ENCODE measurements around the gene CELF1.

Gene CELF1

DNA sequence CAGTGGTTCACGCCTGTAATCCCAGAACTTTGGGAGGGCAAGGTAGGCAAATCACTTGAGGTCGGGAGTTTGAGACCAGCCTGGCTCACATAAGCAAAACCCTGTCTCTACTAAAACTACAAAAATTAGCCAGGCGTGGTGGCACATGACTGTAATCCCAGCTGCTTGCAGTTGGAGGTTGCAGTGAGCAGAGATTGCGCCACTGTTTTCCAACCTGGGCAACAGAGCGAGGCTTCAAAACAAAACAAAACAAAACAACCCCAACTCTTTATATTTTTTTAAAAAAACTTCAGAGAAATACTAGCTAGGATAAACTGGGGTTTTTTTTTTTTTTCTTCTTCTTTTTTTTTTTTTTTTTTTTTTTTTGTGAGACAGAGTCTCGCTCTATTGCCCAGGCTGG, 72.2 kb downstream of the CELF1 start:
- peak; percentile 37 for DNase-seq (ENCODE audit: low read depth)

DNA sequence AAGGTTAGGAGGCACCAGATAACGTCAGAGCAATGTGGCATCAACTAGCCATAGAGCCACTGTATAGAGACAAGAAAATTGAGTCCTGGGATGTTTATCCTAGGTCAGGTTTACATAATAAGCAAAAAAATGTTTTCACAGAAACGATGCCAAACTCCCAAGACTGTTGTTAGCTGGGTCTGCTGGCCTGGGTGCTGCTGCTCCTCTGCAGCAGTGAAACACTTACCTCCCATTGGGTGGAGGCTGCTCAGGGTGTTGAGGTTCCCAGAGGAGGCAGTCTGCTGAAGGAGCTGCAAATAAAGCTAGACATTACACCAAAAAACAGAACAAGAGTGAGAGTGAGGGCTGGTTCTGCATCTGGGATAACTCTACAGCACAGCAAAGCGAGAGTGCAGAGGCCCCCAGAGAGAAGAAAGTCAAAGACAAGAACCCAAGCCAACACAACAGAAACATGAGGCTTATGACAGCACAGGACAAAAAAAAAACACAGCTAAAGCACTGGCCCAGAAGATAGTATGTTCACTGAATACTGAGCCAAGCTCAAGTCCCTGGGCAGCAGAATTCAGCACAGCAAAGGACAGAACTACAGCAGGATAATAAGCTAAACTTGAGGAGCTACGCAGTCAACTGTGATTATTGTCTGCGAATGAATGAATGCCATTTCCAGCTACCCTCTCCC, 74.1 kb downstream of the CELF1 start:
- DNase-seq (ENCODE audit: low read depth) = no peak

DNA sequence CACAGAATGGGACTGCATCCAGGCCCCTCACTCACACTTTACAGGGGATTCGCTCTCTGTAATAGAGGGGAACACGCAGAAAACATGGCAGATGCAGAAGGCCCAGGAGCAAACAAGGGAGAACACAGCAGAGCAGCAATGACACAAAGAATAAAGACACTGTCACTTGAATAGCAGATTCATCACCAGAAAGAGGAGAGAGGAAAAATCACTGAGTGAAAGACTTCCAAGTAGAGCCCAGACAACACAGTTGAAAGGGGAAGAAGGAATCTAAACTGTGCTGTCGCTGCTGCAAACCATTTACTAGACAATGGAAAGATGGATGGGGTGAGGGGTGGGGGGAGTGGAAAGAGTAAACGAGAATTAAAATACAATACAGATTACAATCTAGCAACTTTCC, 75.2 kb downstream of the CELF1 start:
- no peak for DNase-seq (ENCODE audit: low read depth)

DNA sequence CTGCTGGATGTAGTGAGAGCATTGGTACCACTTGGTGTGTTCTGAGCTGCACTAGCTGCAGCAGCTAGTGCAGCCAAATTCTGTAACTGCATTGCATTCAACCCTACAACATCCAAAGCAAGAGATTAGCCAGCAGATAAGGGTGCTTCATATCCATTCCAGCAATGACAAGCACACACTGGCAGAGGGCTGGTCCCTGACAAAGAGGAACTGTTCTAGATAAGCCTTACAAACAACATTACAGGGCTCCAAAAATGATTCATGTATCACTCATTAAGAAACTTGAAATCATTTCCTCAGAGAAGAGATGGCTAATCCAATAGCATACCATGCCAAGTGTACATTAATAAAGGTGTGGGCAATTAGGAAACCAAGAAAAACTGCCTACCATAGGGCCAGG, 75.6 kb downstream of the CELF1 start:
- no peak for DNase-seq (ENCODE audit: low read depth)

DNA sequence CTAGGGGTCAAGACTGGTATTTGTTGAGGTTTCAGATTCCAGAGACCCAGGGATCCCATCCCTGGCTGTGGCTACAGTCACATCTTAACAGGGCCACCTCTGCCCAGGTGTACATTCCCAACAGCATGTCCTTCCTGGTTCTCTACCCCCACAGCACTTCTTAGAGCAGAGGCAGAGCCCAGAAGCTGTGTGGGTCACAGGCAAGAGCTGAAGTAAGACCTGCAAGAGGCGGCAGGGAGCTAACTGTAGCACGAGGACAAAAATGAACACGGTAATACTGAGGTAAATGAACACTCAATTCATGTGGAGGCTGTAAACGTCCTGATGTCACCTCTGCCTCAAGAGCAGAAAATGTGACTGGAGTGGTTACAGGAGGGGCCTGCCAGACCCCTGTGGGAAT, 82.3 kb downstream of the CELF1 start:
- DNase-seq (ENCODE audit: low read depth) = no peak

DNA sequence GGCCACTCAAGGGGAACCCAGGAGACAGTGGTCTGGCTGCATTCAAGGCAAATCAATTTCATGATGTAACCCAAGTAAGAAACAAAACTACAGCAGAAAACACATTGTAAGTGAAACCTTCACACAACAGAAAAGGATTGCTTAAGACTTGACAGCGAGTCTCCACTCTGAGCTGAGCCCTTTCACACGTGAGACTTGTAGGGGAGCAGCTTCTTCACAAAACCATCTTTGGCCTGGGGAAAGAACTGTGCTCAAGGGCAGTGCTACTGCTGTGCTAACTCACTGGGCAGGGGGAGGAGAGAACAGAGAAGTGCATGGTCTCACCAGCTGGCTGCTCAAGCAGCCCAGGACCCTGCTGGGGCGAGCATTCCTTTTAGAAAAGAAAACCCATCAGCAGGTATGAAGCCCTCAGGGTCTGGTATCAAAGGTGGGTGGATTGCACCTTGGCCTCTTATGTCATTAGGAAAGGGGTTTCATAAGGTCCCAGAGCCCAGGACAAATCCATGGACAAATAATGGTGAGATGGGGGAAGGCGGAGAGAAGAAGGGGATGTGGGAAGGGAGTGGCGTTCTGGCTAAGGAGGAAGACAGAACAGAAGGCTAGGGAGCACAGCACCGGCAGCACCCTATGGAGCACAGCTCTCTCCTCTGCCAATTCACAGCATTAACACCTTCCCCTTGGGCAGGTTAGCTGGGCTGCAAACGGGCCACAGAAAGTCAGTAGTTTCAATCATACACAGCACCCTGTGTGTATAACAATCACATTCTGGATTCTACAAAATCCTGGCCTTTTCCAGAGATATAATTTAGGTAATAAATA, 83.4 kb downstream of the CELF1 start:
- DNase-seq (ENCODE audit: low read depth) = peak; percentile 76

DNA sequence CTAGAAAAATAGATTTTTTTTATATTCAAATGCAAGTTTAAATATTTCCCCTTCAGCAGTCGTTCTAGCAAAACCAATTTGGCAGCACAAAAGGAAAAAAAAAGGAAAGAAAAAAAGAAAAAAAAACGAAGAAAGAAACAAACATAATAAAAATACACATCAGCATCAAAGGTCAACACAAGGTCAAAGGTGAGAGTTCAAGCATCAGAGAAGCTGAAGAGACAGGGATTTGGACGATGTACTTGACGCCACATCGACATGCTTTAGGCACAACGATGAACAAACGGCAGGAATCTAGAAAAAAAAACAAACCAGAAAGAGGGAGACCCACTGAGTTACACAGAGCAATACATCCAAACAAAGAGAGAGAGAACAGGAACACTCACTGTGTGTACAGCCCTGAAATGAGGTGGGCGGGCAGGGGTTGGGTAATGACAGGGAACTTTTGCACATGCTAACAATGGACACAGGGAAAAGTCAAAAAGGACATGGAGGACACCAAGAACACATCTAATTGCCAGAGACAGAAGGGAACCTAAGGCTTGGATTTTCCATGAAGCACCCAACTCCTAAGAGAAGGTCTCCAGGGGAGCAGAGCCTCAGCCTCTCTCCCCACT, 84.2 kb downstream of the CELF1 start:
- no peak for DNase-seq (ENCODE audit: low read depth)

DNA sequence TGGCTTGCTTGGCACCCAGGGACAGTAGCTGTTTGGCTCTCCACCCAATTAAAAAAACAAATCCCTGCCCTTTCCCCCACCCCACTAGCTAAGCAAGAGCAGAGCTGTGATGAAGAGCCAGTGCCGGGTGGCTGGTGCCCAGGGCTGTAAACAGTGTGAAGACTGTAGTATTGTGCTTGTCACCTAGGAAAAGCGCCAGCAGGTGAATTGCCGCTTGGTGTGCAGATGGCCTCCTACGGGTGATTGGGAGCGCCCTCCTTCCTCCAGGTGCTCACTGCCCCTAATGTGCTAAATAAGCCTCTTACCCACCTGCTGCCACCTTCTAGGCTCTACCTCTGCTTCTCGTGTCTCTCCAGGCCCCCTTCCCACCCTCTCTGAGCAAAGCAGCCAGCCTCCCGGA, 85.6 kb downstream of the CELF1 start:
- DNase-seq (ENCODE audit: low read depth) = no peak

DNA sequence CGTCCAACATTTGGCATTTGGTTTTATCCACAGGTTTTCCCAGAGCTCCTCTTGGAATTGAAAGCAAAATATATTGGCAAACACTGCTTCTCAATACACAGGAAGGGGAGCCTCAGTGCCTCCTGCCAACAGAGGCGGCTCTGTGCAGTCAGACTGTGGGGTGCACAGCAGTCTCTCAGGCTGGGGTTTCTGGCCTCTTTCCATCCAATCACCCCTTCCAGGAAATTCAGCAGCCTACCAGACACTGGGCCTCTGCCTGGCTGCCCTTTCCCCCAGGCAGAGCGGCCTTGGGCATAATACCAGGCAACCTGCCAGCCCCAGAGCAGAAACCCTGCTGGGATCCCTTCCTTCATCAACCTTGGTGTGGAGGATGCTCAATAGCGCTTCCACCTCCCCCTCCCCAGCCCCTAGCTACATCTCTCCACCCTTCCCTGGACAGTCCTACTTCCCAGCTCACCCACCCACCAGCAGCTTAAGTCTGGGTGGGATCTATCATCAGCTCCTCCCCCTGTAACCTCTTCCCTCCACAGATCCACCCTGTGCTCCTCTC, 86.2 kb downstream of the CELF1 start:
- peak; percentile 45 for DNase-seq (ENCODE audit: low read depth)

DNA sequence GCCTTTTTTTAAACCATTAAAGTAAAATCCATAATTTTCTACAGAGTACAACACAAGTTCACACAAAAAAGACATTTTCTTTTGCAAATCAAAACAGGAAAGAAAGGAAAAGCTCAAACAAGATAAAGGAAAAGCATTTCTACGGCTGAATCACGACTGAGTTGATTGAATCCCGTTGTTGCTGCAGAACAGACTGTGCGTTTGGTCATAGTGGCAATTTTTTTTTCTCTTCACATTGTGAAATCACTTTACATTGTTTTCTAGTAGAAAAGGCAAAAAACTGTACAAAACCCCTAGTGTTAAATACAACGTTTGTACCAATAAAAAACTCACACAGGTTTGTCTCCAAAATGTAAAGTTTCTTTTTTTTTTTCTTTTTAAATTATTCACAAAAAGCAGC, 86.7 kb downstream of the CELF1 start:
- peak; percentile 52 for DNase-seq (ENCODE audit: low read depth)

DNA sequence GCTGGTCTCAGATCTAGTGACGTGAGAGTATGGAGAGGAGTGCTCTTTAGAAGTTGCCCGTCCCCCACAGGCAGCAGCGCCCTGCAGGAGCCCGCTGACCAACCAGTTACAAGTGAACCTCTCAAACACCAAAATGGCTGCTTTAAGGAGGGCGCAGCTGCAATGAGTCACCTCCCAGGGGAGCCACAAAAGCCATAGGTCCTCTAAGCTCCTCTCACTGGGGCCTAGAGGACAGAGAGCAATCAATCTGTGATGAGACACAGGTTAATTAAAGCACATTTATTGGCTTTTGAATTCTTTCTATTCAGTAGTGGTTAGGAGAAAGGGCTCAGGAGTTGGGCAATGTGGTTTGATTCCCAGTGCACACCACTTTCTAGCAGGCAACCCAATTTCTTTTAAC, 88.4 kb downstream of the CELF1 start:
- no peak for DNase-seq (ENCODE audit: low read depth)

DNA sequence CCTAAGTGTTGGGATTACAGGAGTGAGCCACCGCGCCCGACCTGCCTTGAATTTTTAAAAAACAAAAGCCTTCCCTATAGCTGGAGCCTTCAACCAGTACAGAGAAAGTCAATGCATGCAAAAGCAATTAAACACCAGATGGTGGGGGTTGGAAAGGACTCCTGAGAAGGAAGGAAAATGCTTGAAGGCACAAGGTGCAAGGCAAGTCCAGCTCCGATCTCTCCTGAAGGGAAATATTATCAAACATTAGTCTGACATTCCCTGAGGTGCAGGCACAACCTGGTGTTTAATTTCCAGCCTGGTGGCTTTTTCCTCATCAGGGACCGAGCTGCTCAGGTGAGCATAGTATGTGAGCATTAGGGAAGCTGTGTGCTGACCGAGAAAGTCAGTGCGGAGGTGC, 91.1 kb downstream of the CELF1 start:
- no peak for DNase-seq (ENCODE audit: low read depth)

DNA sequence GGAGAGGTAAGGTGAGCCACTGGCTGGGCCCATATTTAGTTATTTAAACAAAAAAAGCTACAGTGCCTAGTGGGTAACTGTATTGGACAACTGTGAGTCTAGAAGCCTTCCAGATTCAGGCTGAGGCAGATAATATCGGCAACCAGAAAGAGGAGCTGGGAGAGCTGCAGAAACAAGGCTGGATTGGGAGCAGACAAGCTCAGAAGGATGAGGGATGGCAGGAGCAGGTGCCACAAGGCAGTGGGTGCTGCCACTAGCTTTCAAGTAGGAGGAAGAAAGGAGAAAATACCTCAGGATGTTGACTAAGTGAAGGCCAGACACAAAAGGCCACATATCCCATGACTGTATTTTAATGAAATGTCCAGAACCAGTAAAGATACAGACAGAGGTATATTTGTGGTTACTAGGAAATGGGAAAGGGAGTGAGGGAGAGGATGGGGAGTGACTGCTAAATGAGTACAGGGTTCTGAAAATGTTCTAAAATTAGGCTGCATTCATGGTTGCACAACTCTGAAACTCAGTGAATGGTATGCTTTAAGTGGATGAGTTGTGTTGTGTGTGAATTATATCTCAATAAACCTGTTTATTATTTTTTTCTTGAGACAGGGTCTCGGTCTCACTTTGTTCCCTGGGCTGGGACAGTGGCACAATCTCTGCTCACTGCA, 92.2 kb downstream of the CELF1 start:
- DNase-seq (ENCODE audit: low read depth) = no peak

DNA sequence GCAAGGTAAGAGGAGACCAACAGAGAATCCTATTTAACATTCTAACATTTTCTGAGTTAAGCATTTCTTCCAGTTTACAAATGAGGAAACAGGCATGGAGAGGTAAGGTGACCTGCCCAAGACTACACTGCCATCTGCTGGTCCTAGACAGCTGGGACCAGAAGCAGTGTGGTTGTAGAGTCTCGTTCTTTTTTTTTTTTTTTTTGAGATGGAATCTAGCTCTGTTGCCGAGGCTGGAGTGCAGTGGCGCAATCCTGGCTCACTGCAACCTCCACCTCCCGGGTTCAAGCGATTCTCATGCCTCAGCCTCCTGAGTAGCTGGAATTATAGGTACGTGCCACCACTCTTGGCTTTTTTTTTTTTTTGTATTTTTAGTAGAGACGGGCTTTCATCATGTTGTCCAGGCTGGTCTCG, 98.7 kb downstream of the CELF1 start:
- DNase-seq (ENCODE audit: low read depth) = peak; percentile 80

DNA sequence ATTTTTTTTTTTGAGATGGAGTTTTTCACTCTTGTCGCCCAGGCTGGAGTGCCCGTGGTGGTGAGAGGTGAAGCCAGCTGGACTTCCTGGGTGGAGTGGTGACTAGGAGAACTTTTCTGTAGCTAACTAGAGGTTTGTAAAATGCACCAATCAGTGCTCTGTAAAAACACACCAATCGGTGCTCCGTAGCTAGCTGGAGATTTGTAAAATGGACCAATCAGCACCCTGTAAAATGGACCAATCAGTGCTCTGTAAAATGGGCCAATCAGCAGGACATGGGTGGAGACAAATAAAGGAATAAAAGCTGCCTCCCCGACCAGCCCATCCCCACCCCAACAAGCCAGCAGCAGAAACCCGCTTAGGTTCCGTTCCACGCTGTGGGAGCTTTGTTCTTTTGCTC, 99.6 kb downstream of the CELF1 start:
- no peak for DNase-seq (ENCODE audit: low read depth)

DNA sequence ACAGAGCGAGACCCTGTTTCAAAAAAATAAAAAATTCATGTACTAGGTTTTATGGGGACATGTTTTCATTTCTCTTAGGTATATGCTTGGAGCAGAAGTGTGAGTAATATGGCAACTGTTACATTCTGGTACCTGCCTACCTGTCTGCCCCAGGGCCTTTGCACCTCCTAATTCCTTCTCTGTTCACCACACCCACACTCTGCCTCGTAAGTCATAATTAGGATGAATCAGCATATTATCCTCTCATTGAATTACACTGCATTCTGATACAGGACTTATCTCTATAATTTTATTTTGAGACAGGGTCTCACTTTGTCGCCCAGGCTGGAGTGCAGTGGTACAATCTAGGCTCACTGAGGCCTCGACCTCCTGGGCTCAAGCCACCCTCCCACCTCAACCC, 100.9 kb downstream of the CELF1 start:
- no peak for DNase-seq (ENCODE audit: low read depth)

DNA sequence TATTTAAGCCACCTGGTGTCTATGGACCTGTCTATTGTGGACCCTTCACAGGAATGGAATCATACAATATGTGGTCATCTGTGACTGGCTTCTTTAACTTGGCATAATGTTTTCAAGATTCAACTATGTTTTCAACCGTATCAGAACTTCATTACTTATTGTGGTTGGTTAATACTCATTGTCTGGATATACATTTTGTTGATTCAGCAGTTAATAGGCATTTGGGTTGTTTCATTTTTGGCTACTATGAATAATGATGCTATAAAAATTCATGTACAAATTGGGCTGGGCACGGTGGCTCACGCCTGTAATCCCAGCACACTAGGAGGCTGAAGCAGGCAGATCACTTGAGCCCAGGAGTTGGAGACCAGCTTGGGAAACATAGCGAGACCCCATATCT, 101.5 kb downstream of the CELF1 start:
- no peak for DNase-seq (ENCODE audit: low read depth)

DNA sequence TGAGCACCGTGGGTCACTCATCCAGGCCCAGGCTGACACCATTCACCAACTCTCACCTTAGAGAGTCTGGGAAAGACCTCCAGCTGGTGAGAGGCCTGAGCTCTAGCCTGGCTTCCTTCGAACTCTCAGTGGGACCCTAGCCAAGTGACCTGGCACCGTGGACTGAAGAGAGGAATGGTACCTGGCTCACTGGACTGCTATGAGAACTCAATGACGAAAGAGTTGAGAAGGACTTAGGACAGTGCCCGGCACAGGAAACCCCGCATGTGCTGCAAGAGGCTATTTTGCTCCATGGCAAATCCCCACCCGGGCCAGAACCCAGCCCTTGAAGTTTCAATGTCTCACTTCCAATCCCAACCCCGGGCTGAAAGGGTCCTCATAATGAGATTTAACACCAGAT, 103.4 kb downstream of the CELF1 start:
- no peak for DNase-seq (ENCODE audit: low read depth)

DNA sequence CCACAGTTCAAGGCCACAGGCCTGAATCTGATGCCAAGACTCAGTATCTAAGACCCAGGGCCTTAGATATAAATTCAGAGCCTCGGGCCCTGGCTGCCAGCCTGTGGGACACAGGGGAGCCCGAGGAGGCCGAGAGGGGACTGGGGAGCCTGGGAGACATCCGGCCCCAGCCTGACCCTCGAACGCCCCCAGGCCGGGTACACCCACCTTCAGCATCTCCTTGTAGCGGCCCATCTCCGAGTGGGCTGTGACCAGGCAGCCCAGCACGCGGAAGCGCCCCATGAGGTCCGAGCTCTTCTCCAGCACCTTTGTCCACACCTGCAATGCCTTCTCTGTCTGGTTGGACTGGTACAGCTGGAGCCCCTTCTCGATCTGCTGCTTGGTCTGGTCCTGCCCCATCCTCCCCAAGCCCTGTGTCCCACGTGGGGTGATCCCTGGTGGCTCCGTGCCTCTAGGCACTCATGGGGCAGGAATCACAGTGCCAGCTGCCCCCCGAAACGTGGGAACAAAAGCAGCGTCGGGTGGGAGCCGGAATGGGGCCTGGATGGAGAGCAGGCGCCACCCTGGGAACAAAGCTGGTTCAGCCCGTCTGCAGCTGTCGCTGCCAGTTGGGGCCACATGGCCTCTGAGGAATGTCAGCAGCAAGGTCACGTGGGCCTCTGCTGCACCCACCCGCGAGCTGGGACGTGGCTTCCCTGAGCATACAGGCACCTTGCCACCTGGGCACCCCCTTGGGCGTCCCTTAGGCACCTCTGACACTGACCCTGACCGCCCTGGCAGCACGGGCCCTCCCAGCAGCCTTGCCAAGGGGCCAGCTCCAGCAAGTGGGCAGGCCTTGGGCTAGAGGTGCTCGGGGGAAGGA, 104.1 kb downstream of the CELF1 start, which contains the start of gene RAPSN:
TSS of gene RAPSN (minus strand) at position 571 of the 862 bp plus-strand sequence. CDS start at position 399, 172 bp downstream.
- no peak for DNase-seq (ENCODE audit: low read depth)

DNA sequence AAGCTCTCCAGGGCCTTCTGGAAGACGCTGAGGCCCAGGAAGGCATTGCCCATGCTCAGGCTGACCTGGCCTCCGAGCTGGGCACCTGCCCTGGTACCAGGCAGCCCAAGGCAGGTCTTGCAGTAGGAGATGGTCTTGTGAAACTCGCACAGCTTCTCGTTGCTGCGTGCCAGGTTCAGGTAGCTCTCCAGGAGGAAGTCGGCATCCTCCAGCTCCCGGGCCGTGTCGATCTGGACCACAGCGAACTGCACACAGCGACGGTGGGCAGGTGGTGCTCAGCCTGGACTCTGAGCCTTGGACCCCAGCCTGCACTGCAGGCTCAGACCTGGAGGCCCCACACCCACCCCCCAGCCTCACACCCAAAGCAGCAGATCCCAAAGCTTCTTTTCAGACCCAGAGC, 105.0 kb downstream of the CELF1 start:
- DNase-seq (ENCODE audit: low read depth) = no peak

DNA sequence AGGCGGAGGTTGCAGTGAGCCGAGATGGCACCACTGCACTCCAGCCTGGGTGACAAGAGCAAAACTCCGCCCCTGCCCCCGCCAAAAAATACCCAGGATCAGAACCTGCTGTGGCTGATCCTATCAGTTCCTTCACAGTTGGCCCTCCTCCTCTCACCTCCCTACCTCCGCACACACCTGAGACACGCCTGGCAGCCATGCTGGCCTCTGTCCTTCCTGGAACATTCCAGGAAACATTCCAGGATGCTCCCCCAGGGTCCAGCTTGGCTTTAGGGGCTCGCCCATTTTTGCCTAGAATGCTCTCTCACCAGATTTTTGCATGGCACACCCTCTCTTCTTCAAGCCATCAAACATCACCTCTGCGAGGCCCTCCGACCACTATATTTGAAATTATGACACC, 106.1 kb downstream of the CELF1 start:
- no peak for DNase-seq (ENCODE audit: low read depth)
